ENCODE measurements around the gene ASPSCR1. TPM values are rescaled to one million over a fixed set of nuclear protein-coding genes. Genes with fewer than 3 reads are reported as not detected.

Gene ASPSCR1
- total RNA-seq, 1 experiment from 2014 or later: 51.0 TPM

DNA sequence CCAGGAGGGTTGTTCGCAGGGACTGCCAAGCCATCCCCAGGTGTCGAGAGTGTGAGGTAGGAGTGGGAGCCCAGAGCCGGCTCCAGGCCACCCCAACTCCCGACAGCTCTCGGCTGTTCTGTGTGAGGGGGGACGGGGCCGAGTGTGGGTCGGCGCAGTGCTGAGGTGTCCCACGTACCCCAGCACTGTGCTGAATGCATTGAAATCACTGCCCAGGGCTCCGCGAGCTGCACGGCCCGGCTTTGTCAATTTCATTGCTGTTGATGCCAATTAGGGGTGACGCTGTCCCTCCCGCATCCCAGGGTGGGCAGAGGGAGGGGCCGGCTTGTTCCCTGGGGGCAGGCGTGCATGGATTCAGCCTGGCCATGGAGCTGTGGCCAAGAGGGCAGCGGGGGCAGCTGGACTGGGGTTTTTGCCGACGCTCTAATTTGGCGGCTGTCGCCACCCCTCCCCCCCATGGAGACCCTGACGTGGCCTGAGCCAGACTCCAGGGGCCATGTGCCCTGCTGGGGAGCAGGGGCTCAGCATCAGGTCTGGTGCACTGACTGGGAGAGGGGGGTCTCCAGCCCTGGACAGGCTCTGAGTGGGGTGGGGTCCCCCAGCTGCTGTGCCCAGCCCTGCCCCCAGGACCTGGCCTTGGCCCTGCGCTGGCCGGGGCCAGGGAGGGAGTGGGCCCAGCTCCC is 31.0 kb downstream of the ASPSCR1 start:
- POLR2A ChIA-PET: no interaction called here
- no TSS peak for BruUV-seq (replicated peaks)
- Histone ChIP-seq H3K27ac (ENCODE audit: low read depth, low read length) (peak overlapping the region; percentile 5; the same call in 1 of the 2 replicates), H3K27me3 (ENCODE audit: insufficient read depth, low read length) (no peaks in the 10 kb centered on the region), H3K4me2 (ENCODE audit: low read length) (no peak overlapping the region), H3K9me3 (ENCODE audit: control insufficient read depth in 1 of 2, insufficient read depth in 1 of 2, low read depth in 1 of 2, low read length in 2 of 2) (no peaks in the 10 kb centered on the region), H3K9ac (ENCODE audit: low read length) (no peak overlapping the region), H3K79me2 (ENCODE audit: insufficient read depth, low read length) (no peaks in the 10 kb centered on the region), H3K4me3 (replicated peaks in 1 of 2; ENCODE audit: low read depth in 1 of 2, low read length in 2 of 2) (no peak overlapping the region), H2AFZ (ENCODE audit: low read depth, low read length, poor library complexity, severe bottlenecking) (no peak overlapping the region), H3K4me1 (ENCODE audit: control insufficient read depth in 1 of 2, insufficient read depth in 2 of 2, low read length in 2 of 2) (peaks cover 15 to 22% of the 10 kb centered on the region in 2 experiments), H4K20me1 (ENCODE audit: insufficient read depth) (no peaks in the 10 kb centered on the region), H3K9me2 (ENCODE audit: insufficient read depth) (no peaks in the 10 kb centered on the region), H3K36me3 (ENCODE audit: control insufficient read depth in 1 of 2, insufficient read depth in 2 of 2, low read length in 2 of 2) (no peaks in the 10 kb centered on the region)
- TF ChIP-seq, protein P1, sequence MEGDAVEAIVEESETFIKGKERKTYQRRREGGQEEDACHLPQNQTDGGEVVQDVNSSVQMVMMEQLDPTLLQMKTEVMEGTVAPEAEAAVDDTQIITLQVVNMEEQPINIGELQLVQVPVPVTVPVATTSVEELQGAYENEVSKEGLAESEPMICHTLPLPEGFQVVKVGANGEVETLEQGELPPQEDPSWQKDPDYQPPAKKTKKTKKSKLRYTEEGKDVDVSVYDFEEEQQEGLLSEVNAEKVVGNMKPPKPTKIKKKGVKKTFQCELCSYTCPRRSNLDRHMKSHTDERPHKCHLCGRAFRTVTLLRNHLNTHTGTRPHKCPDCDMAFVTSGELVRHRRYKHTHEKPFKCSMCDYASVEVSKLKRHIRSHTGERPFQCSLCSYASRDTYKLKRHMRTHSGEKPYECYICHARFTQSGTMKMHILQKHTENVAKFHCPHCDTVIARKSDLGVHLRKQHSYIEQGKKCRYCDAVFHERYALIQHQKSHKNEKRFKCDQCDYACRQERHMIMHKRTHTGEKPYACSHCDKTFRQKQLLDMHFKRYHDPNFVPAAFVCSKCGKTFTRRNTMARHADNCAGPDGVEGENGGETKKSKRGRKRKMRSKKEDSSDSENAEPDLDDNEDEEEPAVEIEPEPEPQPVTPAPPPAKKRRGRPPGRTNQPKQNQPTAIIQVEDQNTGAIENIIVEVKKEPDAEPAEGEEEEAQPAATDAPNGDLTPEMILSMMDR (IDR thresholded peaks at IDR 0.05 in 2 of 3, conservative IDR thresholded peaks at IDR 0.05 in 1 of 3; ENCODE audit: borderline replicate concordance in 1 of 3, insufficient read depth in 1 of 3, low read depth in 2 of 3, low read length in 2 of 3): no peak
- no peak for TF ChIP-seq CBX3 (IDR thresholded peaks at IDR 0.05; ENCODE audit: low read depth)
- TF ChIP-seq EGR1 (IDR thresholded peaks at IDR 0.05; ENCODE audit: low read depth): no peak
- TF ChIP-seq TCF7L2 (IDR thresholded peaks at IDR 0.05; ENCODE audit: borderline replicate concordance, extremely low read depth, insufficient read depth, insufficient read length): no peak
- TF ChIP-seq RAD21 (IDR thresholded peaks at IDR 0.05; ENCODE audit: low read depth): no peak
- TF ChIP-seq SRF (IDR thresholded peaks at IDR 0.05; ENCODE audit: low read depth): no peak
- CTCF ChIA-PET: no interaction called here
- ATAC-seq (no peak), DNase-seq (ENCODE audit: low read depth, low spot score) (no peak)
- RAD21 ChIA-PET (ENCODE audit: low non-redundant PET in 1 of 2, low total read pairs in 2 of 2, uncharacterized antibody in 2 of 2, unreplicated experiment in 2 of 2): no interaction called here
- intact Hi-C loops (cut with micrococcal nuclease): no loop called here

GRCh38 chr17:82008941-82009405 is 31.5 kb downstream of the ASPSCR1 start:
- Histone ChIP-seq H4K20me1 (ENCODE audit: insufficient read depth) (no peaks in the 10 kb centered on the region), H3K9me2 (ENCODE audit: insufficient read depth) (no peaks in the 10 kb centered on the region), H3K36me3 (ENCODE audit: control insufficient read depth in 1 of 2, insufficient read depth in 2 of 2, low read length in 2 of 2) (no peaks in the 10 kb centered on the region), H3K4me2 (ENCODE audit: low read length) (no peak overlapping the region), H3K27me3 (ENCODE audit: insufficient read depth, low read length) (no peaks in the 10 kb centered on the region), H3K4me3 (replicated peaks in 1 of 2; ENCODE audit: low read depth in 1 of 2, low read length in 2 of 2) (no peak overlapping the region), H3K9ac (ENCODE audit: low read length) (no peak overlapping the region), H3K27ac (ENCODE audit: low read depth, low read length) (no peak overlapping the region), H3K79me2 (ENCODE audit: insufficient read depth, low read length) (no peaks in the 10 kb centered on the region), H3K4me1 (ENCODE audit: control insufficient read depth in 1 of 2, insufficient read depth in 2 of 2, low read length in 2 of 2) (peaks cover 11 to 17% of the 10 kb centered on the region in 2 experiments), H2AFZ (ENCODE audit: low read depth, low read length, poor library complexity, severe bottlenecking) (no peak overlapping the region), H3K9me3 (ENCODE audit: control insufficient read depth in 1 of 2, insufficient read depth in 1 of 2, low read depth in 1 of 2, low read length in 2 of 2) (no peaks in the 10 kb centered on the region)
- CTCF ChIA-PET: no interaction called here
- intact Hi-C loops (cut with micrococcal nuclease): no loop called here
- ATAC-seq (no peak), DNase-seq (ENCODE audit: low read depth, low spot score) (no peak)
- no peak for TF ChIP-seq ATF3 (IDR thresholded peaks at IDR 0.05)
- TF ChIP-seq EGR1 (IDR thresholded peaks at IDR 0.05; ENCODE audit: low read depth): no peak
- no peak for TF ChIP-seq SIN3A (IDR thresholded peaks at IDR 0.05; ENCODE audit: low read depth)
- POLR2A ChIA-PET: no interaction called here
- RAD21 ChIA-PET (ENCODE audit: low non-redundant PET in 1 of 2, low total read pairs in 2 of 2, uncharacterized antibody in 2 of 2, unreplicated experiment in 2 of 2): no interaction called here
- BruUV-seq (replicated peaks): no TSS peak

Measured in HCT116 (cell line).